ENCODE measurements around the gene ONECUT3.
"Not testable (repeated sequence)": the region's sequence is repeated elsewhere in the genome, so short reads cannot be mapped to it uniquely, and the experiment has no call there.

ONECUT3 gene

GRCh38 chr19:1752757-1753728 is at the start of gene ONECUT3:
Gene ONECUT3 (plus strand): TSS chr19:1753506. CDS start chr19:1753663, 157 bp downstream.
- no peak within 1 kb of the TSS for H3K9ac ChIP-seq (ENCODE audit: low read depth in 1 of 2, low read length in 2 of 2)
- H3K36me3 ChIP-seq (ENCODE audit: control insufficient read depth in 1 of 2, insufficient read depth in 2 of 2, low read length in 2 of 2): no peaks in the 10 kb centered on the region
- no peak within 1 kb of the TSS for H3K4me3 ChIP-seq (ENCODE audit: low read depth in 1 of 2, low read length in 2 of 2)
- peaks cover 71 to 76% of the 10 kb centered on the region in 2 donors for H3K27me3 ChIP-seq (ENCODE audit: control insufficient read depth in 1 of 2, insufficient read depth in 2 of 2, low read length in 2 of 2)
- H3K27ac ChIP-seq (ENCODE audit: low read depth, low read length): no peak within 1 kb of the TSS
- no peaks in the 10 kb centered on the region for H3K9me3 ChIP-seq (ENCODE audit: control insufficient read depth in 1 of 2, low read length in 2 of 2)
- H3K4me1 ChIP-seq (ENCODE audit: control insufficient read depth in 1 of 2, insufficient read depth in 2 of 2, low read length in 2 of 2): peaks cover 0 to 10% of the 10 kb centered on the region in 2 donors

- no peak overlapping the region for H3K4me3 ChIP-seq (ENCODE audit: low read depth in 1 of 2, low read length in 2 of 2)
- no peaks in the 10 kb centered on the region for H3K4me1 ChIP-seq (ENCODE audit: control insufficient read depth in 1 of 2, insufficient read depth in 2 of 2, low read length in 2 of 2)
- peaks cover 0 to 7% of the 10 kb centered on the region in 2 donors for H3K9me3 ChIP-seq (ENCODE audit: control insufficient read depth in 1 of 2, low read length in 2 of 2)
- H3K27me3 ChIP-seq (ENCODE audit: control insufficient read depth in 1 of 2, insufficient read depth in 2 of 2, low read length in 2 of 2): peaks cover 18 to 24% of the 10 kb centered on the region in 2 donors
- H3K36me3 ChIP-seq (ENCODE audit: control insufficient read depth in 1 of 2, insufficient read depth in 2 of 2, low read length in 2 of 2): no peaks in the 10 kb centered on the region
- H3K9ac ChIP-seq (ENCODE audit: low read depth in 1 of 2, low read length in 2 of 2): no peak overlapping the region
- H3K27ac ChIP-seq (ENCODE audit: low read depth, low read length): no peak overlapping the region
Observed at GRCh38 chr19:1704339-1704738, 49.0 kb upstream of the ONECUT3 start.

GRCh38 chr19:1705367-1705766 is 47.9 kb upstream of the ONECUT3 start:
- Histone ChIP-seq H3K9ac (ENCODE audit: low read depth in 1 of 2, low read length in 2 of 2) (no peak overlapping the region), H3K27ac (ENCODE audit: low read depth, low read length) (no peak overlapping the region), H3K4me1 (ENCODE audit: control insufficient read depth in 1 of 2, insufficient read depth in 2 of 2, low read length in 2 of 2) (no peaks in the 10 kb centered on the region), H3K9me3 (ENCODE audit: control insufficient read depth in 1 of 2, low read length in 2 of 2) (peaks cover 0 to 7% of the 10 kb centered on the region in 2 donors), H3K36me3 (ENCODE audit: control insufficient read depth in 1 of 2, insufficient read depth in 2 of 2, low read length in 2 of 2) (no peaks in the 10 kb centered on the region), H3K4me3 (ENCODE audit: low read depth in 1 of 2, low read length in 2 of 2) (no peak overlapping the region), H3K27me3 (ENCODE audit: control insufficient read depth in 1 of 2, insufficient read depth in 2 of 2, low read length in 2 of 2) (peaks cover 14 to 16% of the 10 kb centered on the region in 2 donors)

- H3K4me1 ChIP-seq (ENCODE audit: control insufficient read depth in 1 of 2, insufficient read depth in 2 of 2, low read length in 2 of 2); H3K9ac ChIP-seq (ENCODE audit: low read depth in 1 of 2, low read length in 2 of 2); H3K4me3 ChIP-seq (ENCODE audit: low read depth in 1 of 2, low read length in 2 of 2); H3K36me3 ChIP-seq (ENCODE audit: control insufficient read depth in 1 of 2, insufficient read depth in 2 of 2, low read length in 2 of 2); H3K27ac ChIP-seq (ENCODE audit: low read depth, low read length); H3K9me3 ChIP-seq (ENCODE audit: control insufficient read depth in 1 of 2, low read length in 2 of 2); H3K27me3 ChIP-seq (ENCODE audit: control insufficient read depth in 1 of 2, insufficient read depth in 2 of 2, low read length in 2 of 2): not testable (repeated sequence)
Observed at GRCh38 chr19:1706646-1707045, 46.7 kb upstream of the ONECUT3 start.

- Histone ChIP-seq H3K27me3 (ENCODE audit: control insufficient read depth in 1 of 2, insufficient read depth in 2 of 2, low read length in 2 of 2) (peaks cover 0 to 2% of the 10 kb centered on the region in 2 donors), H3K9me3 (ENCODE audit: control insufficient read depth in 1 of 2, low read length in 2 of 2) (peaks cover 0 to 7% of the 10 kb centered on the region in 2 donors), H3K36me3 (ENCODE audit: control insufficient read depth in 1 of 2, insufficient read depth in 2 of 2, low read length in 2 of 2) (no peaks in the 10 kb centered on the region), H3K4me1 (ENCODE audit: control insufficient read depth in 1 of 2, insufficient read depth in 2 of 2, low read length in 2 of 2) (no peaks in the 10 kb centered on the region), H3K27ac (ENCODE audit: low read depth, low read length) (no peak overlapping the region), H3K9ac (ENCODE audit: low read depth in 1 of 2, low read length in 2 of 2) (no peak overlapping the region), H3K4me3 (ENCODE audit: low read depth in 1 of 2, low read length in 2 of 2) (no peak overlapping the region)
Observed at GRCh38 chr19:1707240-1707639, 46.1 kb upstream of the ONECUT3 start.

GRCh38 chr19:1713170-1713569 is 40.1 kb upstream of the ONECUT3 start:
- H3K9ac ChIP-seq (ENCODE audit: low read depth in 1 of 2, low read length in 2 of 2): no peak overlapping the region
- no peaks in the 10 kb centered on the region for H3K9me3 ChIP-seq (ENCODE audit: control insufficient read depth in 1 of 2, low read length in 2 of 2)
- no peak overlapping the region for H3K27ac ChIP-seq (ENCODE audit: low read depth, low read length)
- no peaks in the 10 kb centered on the region for H3K36me3 ChIP-seq (ENCODE audit: control insufficient read depth in 1 of 2, insufficient read depth in 2 of 2, low read length in 2 of 2)
- no peak overlapping the region for H3K4me3 ChIP-seq (ENCODE audit: low read depth in 1 of 2, low read length in 2 of 2)
- no peaks in the 10 kb centered on the region for H3K4me1 ChIP-seq (ENCODE audit: control insufficient read depth in 1 of 2, insufficient read depth in 2 of 2, low read length in 2 of 2)
- H3K27me3 ChIP-seq (ENCODE audit: control insufficient read depth in 1 of 2, insufficient read depth in 2 of 2, low read length in 2 of 2): peaks cover 0 to 16% of the 10 kb centered on the region in 2 donors

- no peaks in the 10 kb centered on the region for H3K9me3 ChIP-seq (ENCODE audit: control insufficient read depth in 1 of 2, low read length in 2 of 2)
- no peak overlapping the region for H3K27ac ChIP-seq (ENCODE audit: low read depth, low read length)
- peaks cover 12 to 30% of the 10 kb centered on the region in 2 donors for H3K27me3 ChIP-seq (ENCODE audit: control insufficient read depth in 1 of 2, insufficient read depth in 2 of 2, low read length in 2 of 2)
- H3K36me3 ChIP-seq (ENCODE audit: control insufficient read depth in 1 of 2, insufficient read depth in 2 of 2, low read length in 2 of 2): no peaks in the 10 kb centered on the region
- no peaks in the 10 kb centered on the region for H3K4me1 ChIP-seq (ENCODE audit: control insufficient read depth in 1 of 2, insufficient read depth in 2 of 2, low read length in 2 of 2)
- H3K4me3 ChIP-seq (ENCODE audit: low read depth in 1 of 2, low read length in 2 of 2): no peak overlapping the region
- no peak overlapping the region for H3K9ac ChIP-seq (ENCODE audit: low read depth in 1 of 2, low read length in 2 of 2)
Observed at GRCh38 chr19:1715540-1715939, 37.8 kb upstream of the ONECUT3 start.

- H3K9me3 ChIP-seq (ENCODE audit: control insufficient read depth in 1 of 2, low read length in 2 of 2): no peaks in the 10 kb centered on the region
- peaks cover 13 to 37% of the 10 kb centered on the region in 2 donors for H3K27me3 ChIP-seq (ENCODE audit: control insufficient read depth in 1 of 2, insufficient read depth in 2 of 2, low read length in 2 of 2)
- no peak overlapping the region for H3K4me3 ChIP-seq (ENCODE audit: low read depth in 1 of 2, low read length in 2 of 2)
- no peaks in the 10 kb centered on the region for H3K36me3 ChIP-seq (ENCODE audit: control insufficient read depth in 1 of 2, insufficient read depth in 2 of 2, low read length in 2 of 2)
- no peaks in the 10 kb centered on the region for H3K4me1 ChIP-seq (ENCODE audit: control insufficient read depth in 1 of 2, insufficient read depth in 2 of 2, low read length in 2 of 2)
- H3K9ac ChIP-seq (ENCODE audit: low read depth in 1 of 2, low read length in 2 of 2): no peak overlapping the region
- no peak overlapping the region for H3K27ac ChIP-seq (ENCODE audit: low read depth, low read length)
Observed at GRCh38 chr19:1717200-1717969, 35.9 kb upstream of the ONECUT3 start.

- H3K9me3 ChIP-seq (ENCODE audit: control insufficient read depth in 1 of 2, low read length in 2 of 2): no peaks in the 10 kb centered on the region
- no peaks in the 10 kb centered on the region for H3K36me3 ChIP-seq (ENCODE audit: control insufficient read depth in 1 of 2, insufficient read depth in 2 of 2, low read length in 2 of 2)
- no peaks in the 10 kb centered on the region for H3K4me1 ChIP-seq (ENCODE audit: control insufficient read depth in 1 of 2, insufficient read depth in 2 of 2, low read length in 2 of 2)
- H3K4me3 ChIP-seq (ENCODE audit: low read depth in 1 of 2, low read length in 2 of 2): no peak overlapping the region
- H3K9ac ChIP-seq (ENCODE audit: low read depth in 1 of 2, low read length in 2 of 2): no peak overlapping the region
- H3K27ac ChIP-seq (ENCODE audit: low read depth, low read length): no peak overlapping the region
- peaks cover 13 to 37% of the 10 kb centered on the region in 2 donors for H3K27me3 ChIP-seq (ENCODE audit: control insufficient read depth in 1 of 2, insufficient read depth in 2 of 2, low read length in 2 of 2)
Observed at GRCh38 chr19:1717970-1718264, 35.4 kb upstream of the ONECUT3 start.

Measured in duodenal mucosa (tissue), 2 donors.